H1 (cell line): Measurements from ENCODE around the gene PLCB2. TPM values are rescaled to one million over a fixed set of nuclear protein-coding genes. Genes with fewer than 3 reads are reported as not detected.

Source experiments
- CTCF ChIA-PET: fragments of 300-600 bp; sonication (Branson Sonifier 250); formaldehyde crosslinking; loops from one replicate; lab custom pipeline; 2021; ENCODE audit not compliant: partially characterized antibody; lab: Charles Lee
- POLR2A ChIA-PET: fragments of 300-600 bp; sonication (Branson Sonifier 250); formaldehyde crosslinking; loops from one replicate; lab custom pipeline; 2021; ENCODE audit warnings: inconsistent platforms; ENCODE audit not compliant: partially characterized antibody; lab: Charles Lee
- DNase-seq, 2 experiments: peaks; one replicate each; pipeline versions ENCODE4 v3.0.0 to v3.0.0-alpha.2; 2010 to 2022; ENCODE audit warnings: low spot score in 2 of 2, low read depth in 1 of 2, mixed read lengths in 1 of 2
- FAIRE-seq: peaks from 2 replicates; lab custom pipeline; 2011; peaks lifted over from hg19 to GRCh38; lab: Jason Lieb, UNC
- H2AFZ ChIP-seq: 2 replicates; pipeline ENCODE4 v1.8.1; 2012; ENCODE audit warnings: low read length, inconsistent platforms
- H2AK5ac ChIP-seq: 2 replicates; pipeline ENCODE4 v1.6.1; 2013; ENCODE audit warnings: low read depth, low read length
- H2BK120ac ChIP-seq: replicated peaks from 2 replicates; pipeline ENCODE3; 2013; ENCODE audit warnings: low read depth, low read length, inconsistent platforms
- H2BK12ac ChIP-seq: 2 replicates; pipeline ENCODE4 v1.6.1; 2013; ENCODE audit warnings: low read depth, low read length
- H2BK15ac ChIP-seq: 2 replicates; pipeline ENCODE4 v1.6.1; 2013; ENCODE audit warnings: low read length
- H2BK20ac ChIP-seq: 2 replicates; pipeline ENCODE4 v1.6.1; 2013; ENCODE audit warnings: low read length
- H2BK5ac ChIP-seq: 2 replicates; pipeline ENCODE4 v1.6.1; 2013; ENCODE audit warnings: low read depth, low read length
- H3K14ac ChIP-seq: 2 replicates; pipeline ENCODE4 v1.6.1; 2013; ENCODE audit warnings: inconsistent platforms; ENCODE audit not compliant: insufficient read length
- H3K18ac ChIP-seq: 2 replicates; pipeline ENCODE4 v1.6.1; 2013; ENCODE audit warnings: low read length; ENCODE audit errors: extremely low read depth
- H3K23ac ChIP-seq: 2 replicates; pipeline ENCODE4 v1.6.1; 2013; ENCODE audit warnings: inconsistent platforms; ENCODE audit not compliant: insufficient read length
- H3K23me2 ChIP-seq: 2 replicates; pipeline ENCODE4 v1.6.1; 2013; ENCODE audit warnings: low read depth, low read length
- H3K27ac ChIP-seq: 2 replicates; pipeline ENCODE4 v1.6.1; 2011; ENCODE audit warnings: low read depth, low read length, inconsistent platforms
- H3K27me3 ChIP-seq, 4 experiments: replicated peaks in 1 of 4; 1 replicate in 1 of 4; 2 replicates in 3 of 4; pipeline versions ENCODE4 v1.6.1 to v1.8.1; 2011 to 2013; ENCODE audit warnings: low read length in 3 of 4, mild to moderate bottlenecking in 3 of 4, inconsistent platforms in 2 of 4, mixed read lengths in 2 of 4, moderate library complexity in 1 of 4; ENCODE audit not compliant: control insufficient read depth in 3 of 4, insufficient read depth in 3 of 4; ENCODE audit errors: extremely low read depth in 1 of 4
- H3K36me3 ChIP-seq, 4 experiments: 2 replicates each; pipeline versions ENCODE4 v1.6.1 to v1.8.1; 2011 to 2013; ENCODE audit warnings: mild to moderate bottlenecking in 4 of 4, low read length in 3 of 4, moderate library complexity in 2 of 4, control low read depth in 1 of 4, inconsistent platforms in 1 of 4; ENCODE audit not compliant: insufficient read depth in 4 of 4, control insufficient read depth in 2 of 4
- H3K4ac ChIP-seq: replicated peaks from 2 replicates; pipeline ENCODE3; 2013; ENCODE audit warnings: low read length, low read depth, mixed read lengths, inconsistent platforms; ENCODE audit not compliant: insufficient read length
- H3K4me1 ChIP-seq, 4 experiments: replicated peaks in 1 of 4; 1 replicate in 1 of 4; 2 replicates in 3 of 4; pipeline versions ENCODE4 v1.6.1 to v1.8.1; 2011 to 2013; ENCODE audit warnings: low read length in 3 of 4, inconsistent platforms in 2 of 4, mixed read lengths in 1 of 4; ENCODE audit not compliant: insufficient read depth in 4 of 4, control insufficient read depth in 3 of 4
- H3K4me2 ChIP-seq, 2 experiments: 2 replicates each; pipeline versions ENCODE4 v1.6.1 to v1.8.1; 2011 to 2013; ENCODE audit warnings: low read depth in 2 of 2, low read length in 2 of 2, control low read depth in 1 of 2, inconsistent platforms in 1 of 2, mild to moderate bottlenecking in 1 of 2; ENCODE audit not compliant: insufficient read depth in 1 of 2
- H3K4me3 ChIP-seq, 4 experiments: fragments of 200-600, 300-600 bp in 1 of 4; sonication (generic), shearing (Covaris generic), sonication (Bioruptor Twin) in 1 of 4; 2 replicates each; pipeline versions ENCODE4 v1.5.1 to v1.8.1; 2011 to 2016; ENCODE audit warnings: low read length in 4 of 4, low read depth in 3 of 4, control low read depth in 2 of 4, inconsistent platforms in 2 of 4, mild to moderate bottlenecking in 2 of 4, mixed read lengths in 1 of 4, moderate library complexity in 1 of 4; ENCODE audit not compliant: insufficient read depth in 2 of 4; ENCODE audit errors: extremely low read depth in 1 of 4
- H3K56ac ChIP-seq: replicated peaks from 2 replicates; pipeline ENCODE3; 2013; ENCODE audit warnings: low read depth, mild to moderate bottlenecking, mixed read lengths, low read length, inconsistent platforms; ENCODE audit not compliant: insufficient read length
- H3K79me1 ChIP-seq: 2 replicates; pipeline ENCODE4 v1.6.1; 2013; ENCODE audit warnings: low read depth, low read length, control low read depth
- H3K79me2 ChIP-seq, 2 experiments: 2 replicates each; pipeline versions ENCODE4 v1.6.1 to v1.8.1; 2012 to 2013; ENCODE audit warnings: low read length in 2 of 2, mild to moderate bottlenecking in 2 of 2, inconsistent platforms in 1 of 2; ENCODE audit not compliant: insufficient read depth in 2 of 2, control insufficient read depth in 1 of 2
- H3K9ac ChIP-seq, 4 experiments: replicated peaks in 1 of 4; 1 replicate in 1 of 4; 2 replicates in 3 of 4; pipeline versions ENCODE4 v1.6.1 to v1.8.1; 2011 to 2013; ENCODE audit warnings: low read depth in 3 of 4, low read length in 3 of 4, control low read depth in 2 of 4, mild to moderate bottlenecking in 2 of 4, moderate library complexity in 2 of 4, inconsistent platforms in 1 of 4; ENCODE audit errors: extremely low read depth in 1 of 4
- H3K9me3 ChIP-seq, 2 experiments: 2 replicates each; pipeline versions ENCODE4 v1.6.1 to v1.8.1; 2012 to 2013; ENCODE audit warnings: mild to moderate bottlenecking in 2 of 2, moderate library complexity in 2 of 2, control low read depth in 1 of 2, inconsistent platforms in 1 of 2, low read depth in 1 of 2, low read length in 1 of 2, mixed read lengths in 1 of 2; ENCODE audit not compliant: insufficient read depth in 2 of 2
- H4K20me1 ChIP-seq, 2 experiments: replicated peaks in 1 of 2; 2 replicates each; pipeline versions ENCODE3 to v1.8.1; 2011 to 2013; ENCODE audit warnings: inconsistent platforms in 2 of 2, low read length in 2 of 2, mild to moderate bottlenecking in 1 of 2; ENCODE audit not compliant: insufficient read depth in 2 of 2, control insufficient read depth in 1 of 2
- H4K5ac ChIP-seq: 2 replicates; pipeline ENCODE4 v1.6.1; 2013; ENCODE audit warnings: low read length, low read depth, mixed read lengths, inconsistent platforms; ENCODE audit not compliant: insufficient read length
- H4K8ac ChIP-seq: 2 replicates; pipeline ENCODE4 v1.8.0; 2013; ENCODE audit warnings: mild to moderate bottlenecking, moderate library complexity, low read length, inconsistent platforms; ENCODE audit not compliant: insufficient read depth; ENCODE audit errors: extremely low read depth
- H4K91ac ChIP-seq: replicated peaks from 2 replicates; pipeline ENCODE3; 2013; ENCODE audit warnings: low read length, mixed read lengths, inconsistent platforms; ENCODE audit not compliant: insufficient read length
- NANOG ChIP-seq: IDR thresholded peaks from 2 replicates; pipeline ENCODE4 v1.6.1; 2011; ENCODE audit warnings: low read length, low read depth, mild to moderate bottlenecking, inconsistent platforms; ENCODE audit not compliant: insufficient read depth, poor library complexity, severe bottlenecking
- WGBS, 2 experiments: shearing (Covaris generic) in 1 of 2; methylation state at CpG; one replicate each; pipeline versions ENCODE4 v1.1.6 to v1.1.7; 2013 to 2015; ENCODE audit warnings: low lambda C conversion rate in 2 of 2, mixed read lengths in 2 of 2, inconsistent platforms in 1 of 2, low coverage in 1 of 2, missing lambda C conversion rate in 1 of 2; ENCODE audit not compliant: insufficient replicate concordance in 2 of 2, insufficient coverage in 1 of 2, insufficient read length in 1 of 2; ENCODE audit errors: extremely low coverage in 1 of 2, missing lambda C conversion rate in 1 of 2; 5-methylcytosine and 5-hydroxymethylcytosine counted together
- polyA plus RNA-seq, 7 experiments: library from polyadenylated mRNA; depleted of rRNA in 3 of 7; stranded (reverse) in 5 of 7; unstranded in 2 of 7; fragments of >200 nt in 5 of 7; fragments of 200-250 nt in 2 of 7; gene quantifications; 1 replicate in 5 of 7; 2 replicates in 1 of 7; 4 replicates in 1 of 7; pipeline versions ENCODE4 v1.2.1 to v1.2.3, GENCODE V29; 2011 to 2013; ENCODE audit warnings: missing spikeins in 2 of 7, mixed read lengths in 2 of 7
- total RNA-seq: library from RNA; stranded (reverse); fragmentation: NEBNext Ultra II Directional; extraction: Animal tissue kit (Norgen Biotek cat#: 25700); gene quantifications from 2 replicates; pipeline ENCODE4 v1.2.1, GENCODE V29; 2021
- TF ChIP-seq, protein P1 (sequence below): IDR thresholded peaks from 2 replicates; pipeline ENCODE4 v1.6.1; 2012; ENCODE audit warnings: inconsistent platforms
- TF ChIP-seq, protein P2 (sequence below): IDR thresholded peaks from 2 replicates; pipeline ENCODE4 v1.6.1; 2011; ENCODE audit warnings: low read depth, mild to moderate bottlenecking, low read length; ENCODE audit not compliant: insufficient read depth

Gene PLCB2
- total and polyA plus RNA-seq, 2 of the 8 experiments (the other 6 are each of a cell fraction or from before 2014, with no cell fraction given), result 7.2 to 8.4 TPM

DNA sequence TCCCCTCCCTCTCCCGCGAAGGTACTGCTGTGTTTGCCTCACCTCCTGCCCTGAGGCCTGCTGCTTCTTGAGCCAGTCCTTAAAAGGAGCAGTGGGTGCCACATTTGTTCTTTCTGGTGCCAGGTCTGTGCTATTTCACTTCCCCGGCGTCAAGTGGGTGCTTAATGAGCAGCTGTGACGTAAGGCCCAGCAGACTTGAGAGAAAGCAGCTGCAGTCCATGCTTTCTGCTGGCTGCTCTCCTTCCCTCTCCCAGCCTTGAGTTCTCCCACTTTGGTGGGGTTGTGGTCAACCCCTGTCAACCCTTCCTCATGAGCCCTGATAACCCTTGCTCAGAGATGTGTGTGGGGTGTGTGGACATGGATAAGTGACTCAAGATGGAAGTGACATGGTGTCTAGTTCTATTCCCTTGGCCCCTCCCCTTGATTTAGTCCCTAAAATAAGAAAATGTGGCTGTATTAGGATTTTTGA, 22.7 kb upstream of the PLCB2 start:
- H2AK5ac ChIP-seq, result no peak overlapping the region
- H3K9ac ChIP-seq, result no peak overlapping the region
- no peak overlapping the region for H2BK5ac ChIP-seq
- H2BK20ac ChIP-seq, result no peak overlapping the region
- H2AFZ ChIP-seq, result no peak overlapping the region
- no peak for TF ChIP-seq NANOG
- TF ChIP-seq, protein P1, sequence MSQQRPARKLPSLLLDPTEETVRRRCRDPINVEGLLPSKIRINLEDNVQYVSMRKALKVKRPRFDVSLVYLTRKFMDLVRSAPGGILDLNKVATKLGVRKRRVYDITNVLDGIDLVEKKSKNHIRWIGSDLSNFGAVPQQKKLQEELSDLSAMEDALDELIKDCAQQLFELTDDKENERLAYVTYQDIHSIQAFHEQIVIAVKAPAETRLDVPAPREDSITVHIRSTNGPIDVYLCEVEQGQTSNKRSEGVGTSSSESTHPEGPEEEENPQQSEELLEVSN, result no peak
- TF ChIP-seq, protein P2, sequence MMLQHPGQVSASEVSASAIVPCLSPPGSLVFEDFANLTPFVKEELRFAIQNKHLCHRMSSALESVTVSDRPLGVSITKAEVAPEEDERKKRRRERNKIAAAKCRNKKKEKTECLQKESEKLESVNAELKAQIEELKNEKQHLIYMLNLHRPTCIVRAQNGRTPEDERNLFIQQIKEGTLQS, result no peak
- DNase-seq, result no peak
- H3K27me3 ChIP-seq, result peaks cover 0 to 1% (median 0%) of the 10 kb centered on the region in 4 experiments; a peak in 1 of 7 replicates
- H3K4me2 ChIP-seq, result no peak overlapping the region
- no peak overlapping the region for H3K23ac ChIP-seq
- H2BK12ac ChIP-seq, result no peak overlapping the region
- H3K23me2 ChIP-seq, result peaks cover 2% of the 10 kb centered on the region
- H3K56ac ChIP-seq, result no peak overlapping the region
- no peak overlapping the region for H4K5ac ChIP-seq
- POLR2A ChIA-PET, result interaction anchor here (0.8 to 0.9 kb wide), 2 partner anchors 10 to 100 kb away, joined by 3 read pairs; partner anchors contain the start of gene CCDC9B
- H3K4me1 ChIP-seq, result peaks cover 24 to 42% (median 32%) of the 10 kb centered on the region in 4 experiments
- no peaks in the 10 kb centered on the region for H4K20me1 ChIP-seq
- H3K18ac ChIP-seq, result 0 out of 2 replicates have a peak overlapping the region, but pooled peaks have one; percentile 9
- H3K79me2 ChIP-seq, result peaks cover 0 to 6% of the 10 kb centered on the region in 2 experiments; a peak in 1 of 4 replicates
- no peak overlapping the region for H3K27ac ChIP-seq
- no peak overlapping the region; the same call in 1 of the 2 replicates for H2BK15ac ChIP-seq
- H4K91ac ChIP-seq, result no peak overlapping the region
- no peak overlapping the region for H2BK120ac ChIP-seq
- H3K9me3 ChIP-seq, result no peaks in the 10 kb centered on the region; a peak in 1 of 4 replicates
- no peaks in the 10 kb centered on the region for H3K79me1 ChIP-seq
- H3K36me3 ChIP-seq, result peaks cover 0 to 9% (median 0%) of the 10 kb centered on the region in 4 experiments; a peak in 3 of 8 replicates
- CTCF ChIA-PET, result interaction anchor here (0.7 to 21.1 kb wide), 7 partner anchors 7 to 54 kb away, joined by 3 to 295 read pairs (median 15); partner anchors contain the start of genes CCDC9B and PLCB2
- H4K8ac ChIP-seq, result no peak overlapping the region; the same call in 1 of the 2 replicates
- no peak overlapping the region for H3K4ac ChIP-seq
- no peak for FAIRE-seq
- no peak overlapping the region for H3K14ac ChIP-seq
- WGBS, 2 experiments, result 85% methylated on average over 5 of the region's 5 CpGs; no CpG with 5 or more reads in 1 of the 2 experiments
- no peak overlapping the region for H3K4me3 ChIP-seq
